Choroid plexus epithelial cell (primary cell): ENCODE results near the gene EMID1.

Experiments
- DNase-seq: peaks from one replicate; pipeline ENCODE4 v3.0.0-alpha.2; 2010; ENCODE audit warnings: low read depth
- H3K4me3 ChIP-seq: 2 replicates; pipeline ENCODE4 v1.5.1; 2011; ENCODE audit warnings: low read depth, mild to moderate bottlenecking, control low read depth, low read length, moderate library complexity
- TF ChIP-seq, protein P1 (sequence below): conservative IDR thresholded peaks from 2 replicates; pipeline ENCODE4 v1.5.1; 2011; ENCODE audit warnings: low read depth, mild to moderate bottlenecking, control low read depth, inconsistent platforms, low read length, moderate library complexity

EMID1 gene

DNA sequence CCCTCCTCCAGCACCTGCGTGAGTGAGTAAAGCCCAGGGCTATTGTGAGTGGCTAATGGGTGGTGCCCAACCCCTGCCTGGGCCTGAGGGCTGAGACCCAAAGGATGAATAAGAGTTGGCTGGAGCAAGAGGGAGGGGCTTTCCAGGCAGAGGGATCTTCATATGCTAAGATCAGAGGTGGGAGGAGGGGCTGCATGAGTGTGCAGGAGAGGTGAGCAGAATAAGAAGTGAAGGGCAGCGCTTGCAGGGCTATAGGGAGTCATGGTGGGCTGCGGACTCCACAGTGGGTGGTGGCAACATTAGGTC, 3.9 kb downstream of the EMID1 start:
- no peak overlapping the region for H3K4me3 ChIP-seq
- TF ChIP-seq, protein P1, sequence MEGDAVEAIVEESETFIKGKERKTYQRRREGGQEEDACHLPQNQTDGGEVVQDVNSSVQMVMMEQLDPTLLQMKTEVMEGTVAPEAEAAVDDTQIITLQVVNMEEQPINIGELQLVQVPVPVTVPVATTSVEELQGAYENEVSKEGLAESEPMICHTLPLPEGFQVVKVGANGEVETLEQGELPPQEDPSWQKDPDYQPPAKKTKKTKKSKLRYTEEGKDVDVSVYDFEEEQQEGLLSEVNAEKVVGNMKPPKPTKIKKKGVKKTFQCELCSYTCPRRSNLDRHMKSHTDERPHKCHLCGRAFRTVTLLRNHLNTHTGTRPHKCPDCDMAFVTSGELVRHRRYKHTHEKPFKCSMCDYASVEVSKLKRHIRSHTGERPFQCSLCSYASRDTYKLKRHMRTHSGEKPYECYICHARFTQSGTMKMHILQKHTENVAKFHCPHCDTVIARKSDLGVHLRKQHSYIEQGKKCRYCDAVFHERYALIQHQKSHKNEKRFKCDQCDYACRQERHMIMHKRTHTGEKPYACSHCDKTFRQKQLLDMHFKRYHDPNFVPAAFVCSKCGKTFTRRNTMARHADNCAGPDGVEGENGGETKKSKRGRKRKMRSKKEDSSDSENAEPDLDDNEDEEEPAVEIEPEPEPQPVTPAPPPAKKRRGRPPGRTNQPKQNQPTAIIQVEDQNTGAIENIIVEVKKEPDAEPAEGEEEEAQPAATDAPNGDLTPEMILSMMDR, result no peak
- DNase-seq, result no peak

DNA sequence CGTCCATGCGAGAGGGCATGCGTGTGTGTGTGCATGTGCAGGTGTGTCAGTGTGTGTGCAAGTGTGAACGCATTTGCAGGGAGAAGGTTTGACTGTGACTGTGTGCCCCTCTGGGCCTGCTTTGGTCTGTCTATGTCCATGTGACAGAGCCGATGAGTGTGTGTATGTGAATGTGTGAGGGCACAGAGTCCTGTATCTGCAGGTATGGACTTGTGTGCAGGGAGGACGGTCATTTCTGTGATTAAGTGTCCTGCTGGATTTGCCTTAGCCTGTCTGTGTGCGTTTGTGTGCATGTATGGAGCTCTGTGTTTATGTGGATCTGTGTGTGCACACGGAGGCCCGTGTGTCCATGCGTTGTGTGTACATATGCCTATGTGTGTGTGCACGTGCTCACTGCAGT, 5.4 kb downstream of the EMID1 start:
- no peak overlapping the region for H3K4me3 ChIP-seq
- TF ChIP-seq, protein P1, result no peak
- DNase-seq, result no peak

DNA sequence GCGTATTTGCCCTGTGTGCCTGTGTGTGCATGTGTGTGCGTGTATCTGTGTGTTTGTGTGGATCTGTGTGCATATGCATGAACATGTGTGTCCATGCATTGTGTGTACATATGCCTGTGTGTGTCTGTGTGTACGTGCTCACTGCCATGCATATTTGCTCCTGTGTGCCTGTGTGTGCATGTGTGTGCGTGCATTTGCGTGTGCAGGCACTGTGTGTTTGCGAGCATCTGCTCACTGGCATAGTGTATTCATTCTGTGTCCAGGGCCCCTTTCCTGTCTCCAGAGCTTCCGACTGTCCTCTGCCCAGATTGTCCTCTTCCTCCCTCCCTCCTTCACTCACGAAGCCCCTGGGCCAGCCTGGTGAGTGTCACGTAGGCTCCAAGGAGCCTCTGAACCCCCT, 5.8 kb downstream of the EMID1 start:
- TF ChIP-seq, protein P1, result no peak
- DNase-seq, result no peak
- H3K4me3 ChIP-seq, result no peak overlapping the region

DNA sequence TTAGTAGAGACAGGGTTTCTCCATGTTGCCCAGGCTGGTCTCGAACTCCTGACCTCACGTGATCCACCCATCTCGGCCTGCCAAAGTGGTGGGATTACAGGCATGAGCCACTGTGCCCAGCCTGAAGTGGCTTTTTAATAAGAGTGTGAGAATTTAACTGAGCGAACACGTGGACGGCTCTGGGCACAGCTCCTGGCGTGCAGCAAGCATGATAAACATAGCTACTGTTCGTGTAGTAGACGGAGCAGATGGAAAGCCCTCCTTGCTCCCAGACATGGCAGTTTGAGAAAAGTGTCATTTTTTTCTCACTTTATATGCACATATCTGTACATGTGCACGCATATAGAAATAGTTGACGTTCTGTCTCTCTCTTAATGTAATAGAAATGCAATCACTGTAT, 7.0 kb downstream of the EMID1 start:
- DNase-seq, result no peak
- TF ChIP-seq, protein P1, result no peak

DNA sequence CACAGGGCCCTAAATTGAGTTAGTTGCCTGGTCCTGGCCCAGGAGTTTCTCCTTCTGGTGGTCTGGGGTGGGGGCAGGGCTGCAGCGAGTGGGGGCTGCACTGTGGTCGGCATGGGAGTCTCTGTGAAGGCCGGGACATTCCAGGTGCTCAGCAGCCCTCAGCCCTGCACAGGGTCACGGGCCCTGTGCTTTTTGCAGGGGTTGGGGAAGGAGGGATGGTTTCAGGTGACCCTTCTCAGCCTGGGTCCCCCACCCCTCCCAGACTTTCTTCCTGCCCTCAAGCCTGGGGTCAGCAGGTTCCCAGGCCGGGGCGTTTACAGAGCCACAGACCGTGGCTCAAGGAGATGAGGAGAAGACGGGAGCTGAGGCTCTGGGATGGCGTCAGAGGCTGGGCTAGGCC, 7.8 kb downstream of the EMID1 start:
- TF ChIP-seq, protein P1, result no peak
- no peak overlapping the region for H3K4me3 ChIP-seq
- no peak for DNase-seq

More for the DNA sequence above, 7.0 kb downstream of the EMID1 start:
- no peak overlapping the region for H3K4me3 ChIP-seq

DNA sequence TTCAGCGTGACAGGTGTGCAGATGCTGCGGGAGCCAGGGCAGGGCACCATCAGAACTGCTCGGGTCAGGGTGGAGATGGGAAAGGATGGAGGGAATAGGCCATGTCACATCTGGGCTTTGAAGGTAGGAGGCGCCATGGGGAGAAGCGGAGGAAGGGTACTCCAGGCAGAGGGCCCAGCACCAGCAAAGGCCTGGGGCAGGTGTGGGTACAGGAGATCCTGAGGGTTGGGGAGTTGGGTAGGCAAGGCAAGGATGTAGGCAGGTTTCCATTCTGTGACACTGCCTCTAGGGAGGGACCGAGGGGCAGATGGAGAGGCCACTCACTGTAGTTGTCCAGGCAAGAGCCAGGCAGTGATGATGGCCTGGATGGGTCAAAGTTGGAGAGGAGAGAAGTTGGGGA, 8.5 kb downstream of the EMID1 start:
- TF ChIP-seq, protein P1, result no peak
- H3K4me3 ChIP-seq, result no peak overlapping the region

DNA sequence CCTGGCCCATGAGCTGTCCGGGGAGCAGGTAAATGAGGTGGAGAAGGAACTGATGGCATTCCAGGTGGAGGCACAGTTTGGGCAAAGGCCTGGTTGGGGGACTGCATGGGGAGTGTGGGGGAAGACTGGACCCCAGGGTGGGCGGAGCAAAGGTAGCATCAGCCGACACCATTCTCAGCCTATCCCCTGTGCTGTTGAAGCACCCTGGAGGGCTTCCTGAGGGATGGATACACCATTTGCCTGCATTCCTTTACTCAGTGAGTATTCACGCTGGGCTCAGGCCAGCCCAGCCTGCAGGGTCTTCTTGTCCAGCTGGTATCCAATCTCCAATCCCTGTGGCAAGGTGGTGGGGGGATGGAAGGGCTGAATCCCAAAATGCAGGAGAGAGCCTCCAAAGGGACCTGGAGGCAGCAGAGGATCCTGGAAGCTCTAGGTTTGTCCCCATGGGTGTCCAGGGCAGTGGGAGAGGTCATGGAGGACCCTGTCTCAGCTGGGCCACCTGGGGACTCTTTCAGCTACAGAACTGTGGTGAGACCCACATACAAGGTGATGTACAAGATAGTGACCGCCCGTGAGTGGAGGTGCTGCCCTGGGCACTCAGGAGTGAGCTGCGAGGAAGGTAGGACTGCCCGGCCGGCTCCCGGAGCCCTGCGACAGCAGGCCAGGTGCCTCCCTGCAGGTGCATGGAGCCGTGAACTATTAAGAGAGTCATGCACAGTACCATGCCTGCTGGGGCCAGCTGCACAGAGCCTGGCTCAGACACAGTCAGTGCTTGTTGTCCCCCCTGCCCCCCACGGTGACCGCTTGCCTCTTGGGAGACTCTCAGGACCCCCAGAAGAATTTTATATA, 9.5 kb downstream of the EMID1 start:
- DNase-seq, result no peak
- TF ChIP-seq, protein P1, result no peak
- no peak overlapping the region for H3K4me3 ChIP-seq

More for the DNA sequence above, 8.5 kb downstream of the EMID1 start:
- no peak for DNase-seq
